GM18861 (cell line): ENCODE data around the gene LPAR2.
"Not testable (repeated sequence)": the region's sequence is repeated elsewhere in the genome, so short reads cannot be mapped to it uniquely, and the experiment has no call there.

ENCODE experiments used
- ATAC-seq: cut with Tn5 transposase; IDR thresholded peaks from one replicate; pipeline ENCODE4 v1.9.1; 2021; ENCODE audit not compliant: unreplicated experiment

LPAR2 gene

GRCh38 chr19:19602136-19602712, 25.8 kb downstream of the LPAR2 start:
- no peak for ATAC-seq

- ATAC-seq = no peak
These were observed 27.2 kb downstream of the LPAR2 start for GRCh38 chr19:19600793-19601330.

- ATAC-seq = not testable (repeated sequence)
These were observed 29.1 kb downstream of the LPAR2 start for GRCh38 chr19:19598728-19599451.

GRCh38 chr19:19597809-19598306, 30.2 kb downstream of the LPAR2 start:
- peak; percentile 74 for ATAC-seq

- no peak for ATAC-seq
These were observed 32.8 kb downstream of the LPAR2 start for GRCh38 chr19:19595171-19595701.

GRCh38 chr19:19594381-19594780, 33.6 kb downstream of the LPAR2 start:
- ATAC-seq = no peak

GRCh38 chr19:19592690-19593089, 35.3 kb downstream of the LPAR2 start:
- ATAC-seq = no peak

- peak; percentile 66 for ATAC-seq
These were observed 36.7 kb downstream of the LPAR2 start for GRCh38 chr19:19591133-19591825.

- no peak for ATAC-seq
These were observed 39.5 kb downstream of the LPAR2 start for GRCh38 chr19:19588546-19588945.

- ATAC-seq = no peak
These were observed 40.2 kb downstream of the LPAR2 start for GRCh38 chr19:19587771-19588170.

GRCh38 chr19:19584356-19584755, 43.7 kb downstream of the LPAR2 start:
- ATAC-seq = no peak

GRCh38 chr19:19582471-19582870, 45.5 kb downstream of the LPAR2 start:
- no peak for ATAC-seq

GRCh38 chr19:19581391-19581790, 46.6 kb downstream of the LPAR2 start:
- ATAC-seq = no peak

GRCh38 chr19:19580418-19580817, 47.6 kb downstream of the LPAR2 start:
- no peak for ATAC-seq

- no peak for ATAC-seq
These were observed 48.3 kb downstream of the LPAR2 start for GRCh38 chr19:19579533-19580361.

GRCh38 chr19:19578252-19578651, 49.8 kb downstream of the LPAR2 start:
- no peak for ATAC-seq

GRCh38 chr19:19575411-19575810, 52.6 kb downstream of the LPAR2 start:
- no peak for ATAC-seq
